Activated naive CD4-positive, alpha-beta T cell treated with anti-CD3 and anti-CD28 coated beads, Interleukin-2, amount 10 ng/mL, durations not matched to agents 7 days and 5 days (primary cell): Measurements from ENCODE around the gene FGF9.

ENCODE experiments used
- CTCF ChIA-PET: fragments of 350-600 bp; sonication (Branson Sonifier 250); formaldehyde crosslinking; loops from one replicate; lab custom pipeline; 2021; ENCODE audit warnings: antibody characterized with exemption; lab: Charles Lee
- DNase-seq: peaks from one replicate; pipeline ENCODE4 v3.0.0-alpha.2; 2020
- H3K27ac Mint-ChIP-seq: one replicate; pipeline ENCODE4 v1.8.0; 2021; ENCODE audit warnings: mild to moderate bottlenecking, moderate library complexity, mixed read lengths
- H3K27me3 Mint-ChIP-seq: one replicate; pipeline ENCODE4 v1.8.0; 2021; ENCODE audit warnings: mild to moderate bottlenecking, mixed read lengths
- H3K36me3 Mint-ChIP-seq: one replicate; pipeline ENCODE4 v1.8.0; 2021; ENCODE audit warnings: mixed read lengths
- H3K4me1 Mint-ChIP-seq: one replicate; pipeline ENCODE4 v1.8.0; 2021; ENCODE audit warnings: mixed read lengths
- H3K4me3 Mint-ChIP-seq: one replicate; pipeline ENCODE4 v1.8.0; 2021; ENCODE audit warnings: mild to moderate bottlenecking, moderate library complexity, mixed read lengths
- H3K9me3 Mint-ChIP-seq: one replicate; pipeline ENCODE4 v1.8.0; 2021; ENCODE audit warnings: mixed read lengths

The FGF9 gene

DNA sequence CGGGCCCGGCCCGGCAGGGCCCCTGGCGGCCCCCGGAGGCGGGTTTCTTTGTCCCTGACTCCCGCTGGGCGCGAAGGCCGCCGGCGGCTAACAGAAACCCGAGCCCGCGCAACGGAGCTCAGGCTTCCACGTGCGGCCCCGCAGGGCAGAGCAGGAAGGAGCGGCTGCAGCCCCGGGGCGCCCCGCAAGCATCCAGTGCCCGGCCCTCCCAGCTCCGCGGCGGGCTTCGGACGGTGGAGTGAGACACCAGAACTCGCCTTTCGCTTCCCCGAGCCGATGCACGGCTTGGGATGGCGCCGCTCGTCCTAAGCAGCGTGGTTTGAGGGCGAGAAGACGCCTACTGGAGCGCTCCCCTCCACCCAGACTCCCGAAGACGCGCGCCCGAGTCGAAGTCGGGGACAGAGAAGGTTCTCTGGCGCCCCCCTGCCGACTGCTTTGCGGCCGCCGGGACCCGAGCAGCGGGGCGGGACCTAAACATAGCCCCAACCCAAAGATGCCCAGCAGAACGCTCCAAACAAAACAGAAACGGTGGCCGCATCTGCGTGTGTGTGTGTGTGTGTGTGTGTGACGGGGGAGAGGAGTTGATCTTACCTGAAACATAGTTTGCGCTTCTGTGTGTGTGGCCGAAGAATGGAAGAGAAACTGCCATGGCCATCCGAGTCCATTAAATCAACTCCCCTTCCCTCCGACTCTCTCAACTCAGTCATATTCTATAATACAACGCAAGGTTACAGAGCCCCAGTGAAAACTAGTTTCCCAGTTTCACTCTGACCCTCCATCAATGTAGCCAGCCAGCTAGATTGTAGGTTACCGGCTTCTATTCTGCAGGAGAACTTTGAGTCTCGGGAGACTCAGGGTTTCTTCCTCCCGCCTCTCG is 629 bp upstream of the FGF9 start:
- CTCF ChIA-PET, result no interaction called here
- H3K4me3 Mint-ChIP-seq, result peak overlapping the region; percentile 82
- peak overlapping the region; percentile 72 for H3K27ac Mint-ChIP-seq
- peaks cover 49% of the 10 kb centered on the region for H3K4me1 Mint-ChIP-seq
- H3K9me3 Mint-ChIP-seq, result no peaks in the 10 kb centered on the region
- DNase-seq, result peak; percentile 62
- peaks cover 86% of the 10 kb centered on the region for H3K27me3 Mint-ChIP-seq
- no peaks in the 10 kb centered on the region for H3K36me3 Mint-ChIP-seq

DNA sequence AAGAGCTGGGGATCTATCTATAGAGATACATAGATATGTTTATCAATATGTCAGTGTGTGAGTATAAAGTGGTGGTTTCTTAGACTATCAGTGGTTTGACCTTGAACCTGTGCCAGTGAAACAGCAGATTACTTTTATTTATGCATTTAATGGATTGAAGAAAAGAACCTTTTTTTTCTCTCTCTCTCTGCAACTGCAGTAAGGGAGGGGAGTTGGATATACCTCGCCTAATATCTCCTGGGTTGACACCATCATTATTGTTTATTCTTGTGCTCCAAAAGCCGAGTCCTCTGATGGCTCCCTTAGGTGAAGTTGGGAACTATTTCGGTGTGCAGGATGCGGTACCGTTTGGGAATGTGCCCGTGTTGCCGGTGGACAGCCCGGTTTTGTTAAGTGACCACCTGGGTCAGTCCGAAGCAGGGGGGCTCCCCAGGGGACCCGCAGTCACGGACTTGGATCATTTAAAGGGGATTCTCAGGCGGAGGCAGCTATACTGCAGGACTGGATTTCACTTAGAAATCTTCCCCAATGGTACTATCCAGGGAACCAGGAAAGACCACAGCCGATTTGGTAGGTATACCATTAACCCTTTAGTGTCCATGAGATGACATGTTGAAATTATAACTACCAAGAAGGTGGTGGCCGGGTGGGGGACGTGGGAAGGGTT is 880 bp downstream of the FGF9 start:
- Mint-ChIP-seq H3K27ac (no peak overlapping the region), H3K4me1 (peaks cover 55% of the 10 kb centered on the region), H3K36me3 (no peaks in the 10 kb centered on the region), H3K27me3 (peaks cover 97% of the 10 kb centered on the region), H3K9me3 (no peaks in the 10 kb centered on the region), H3K4me3 (peak overlapping the region; percentile 82)
- no peak for DNase-seq
- CTCF ChIA-PET, result no interaction called here

DNA sequence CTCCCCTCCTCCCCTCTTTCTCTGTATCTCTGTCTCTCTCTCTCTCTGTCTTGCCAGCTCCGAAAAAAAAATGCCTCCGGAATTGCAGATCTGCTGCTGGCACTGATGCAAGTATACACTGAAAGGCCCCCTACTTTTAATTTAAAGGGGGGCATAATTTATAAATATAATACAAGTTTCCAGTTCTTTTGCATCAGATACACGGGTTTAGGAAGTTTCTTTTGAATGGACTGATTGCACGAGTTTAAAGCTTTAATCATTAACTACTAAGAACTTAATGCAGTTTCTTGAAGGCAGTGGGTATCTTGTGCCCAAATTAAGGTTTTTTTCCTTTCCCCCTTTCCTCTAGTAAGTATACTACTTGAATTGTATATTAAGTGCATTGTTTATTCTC is 1.4 kb downstream of the FGF9 start:
- Mint-ChIP-seq H3K27ac (no peak overlapping the region), H3K4me3 (no peak overlapping the region), H3K9me3 (no peaks in the 10 kb centered on the region), H3K27me3 (peaks cover 98% of the 10 kb centered on the region), H3K36me3 (no peaks in the 10 kb centered on the region), H3K4me1 (peaks cover 55% of the 10 kb centered on the region)
- CTCF ChIA-PET, result interaction anchor here (1.0 kb wide), 1 partner anchor 8 kb away, joined by 3 read pairs; no protein-coding TSS in a partner anchor
- no peak for DNase-seq

DNA sequence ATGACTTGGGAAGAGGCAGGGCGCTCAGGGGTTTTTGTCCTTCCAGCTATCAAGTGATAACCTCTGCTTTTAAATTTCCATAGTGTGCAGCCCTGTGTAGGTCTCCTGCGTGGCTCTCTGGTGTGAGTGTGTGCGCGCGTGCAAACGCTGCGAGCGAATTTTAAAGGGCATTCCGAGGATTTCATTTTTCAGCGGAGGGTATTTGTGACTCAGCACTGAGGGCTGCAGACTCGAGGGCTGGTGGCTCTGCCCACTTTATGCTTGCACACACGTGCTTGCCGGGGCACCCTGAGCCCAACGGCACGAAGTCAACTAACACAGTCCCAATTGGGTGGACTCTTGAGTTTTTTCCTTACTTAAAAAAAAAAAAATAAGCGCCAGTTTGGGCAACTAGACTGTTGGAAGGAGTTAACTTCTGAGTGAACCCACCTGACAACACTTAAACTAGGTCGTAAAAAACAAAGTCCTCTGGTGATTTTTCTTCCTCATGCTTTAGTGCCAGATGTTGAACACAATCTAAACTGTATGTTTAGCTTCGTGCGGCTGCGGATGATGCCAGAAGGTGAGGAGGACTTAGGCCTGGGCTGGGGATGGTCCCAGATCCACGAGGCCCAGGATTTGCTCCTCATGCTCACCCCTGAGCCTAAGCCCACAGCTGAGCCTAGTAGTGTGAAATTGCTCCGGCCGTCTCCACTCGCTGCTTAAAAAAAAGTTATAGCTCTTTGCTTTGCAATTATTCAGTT is 2.1 kb downstream of the FGF9 start:
- H3K9me3 Mint-ChIP-seq, result no peaks in the 10 kb centered on the region
- H3K36me3 Mint-ChIP-seq, result no peaks in the 10 kb centered on the region
- H3K27me3 Mint-ChIP-seq, result peaks cover 98% of the 10 kb centered on the region
- H3K4me1 Mint-ChIP-seq, result peaks cover 55% of the 10 kb centered on the region
- CTCF ChIA-PET, result interaction anchor here (1.0 kb wide), 1 partner anchor 8 kb away, joined by 3 read pairs; no protein-coding TSS in a partner anchor
- no peak for DNase-seq
- H3K4me3 Mint-ChIP-seq, result peak overlapping the region; percentile 69
- H3K27ac Mint-ChIP-seq, result no peak overlapping the region

DNA sequence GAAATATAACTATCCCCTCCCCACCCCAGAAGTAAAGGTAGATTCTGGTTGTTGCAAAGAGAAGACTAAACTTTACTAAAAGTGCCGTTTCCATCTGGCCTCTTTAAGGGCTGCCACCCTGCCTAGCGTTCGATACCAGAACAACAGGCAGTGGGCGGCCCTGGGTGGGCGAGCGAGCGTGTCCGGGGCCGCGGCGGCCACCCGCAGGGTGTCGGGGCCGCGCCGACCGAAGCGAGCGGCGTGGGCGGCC is 2.6 kb downstream of the FGF9 start:
- Mint-ChIP-seq H3K36me3 (no peaks in the 10 kb centered on the region), H3K27ac (no peak overlapping the region), H3K4me3 (peak overlapping the region; percentile 69), H3K9me3 (no peaks in the 10 kb centered on the region), H3K27me3 (peaks cover 93% of the 10 kb centered on the region), H3K4me1 (peaks cover 51% of the 10 kb centered on the region)
- CTCF ChIA-PET, result no interaction called here
- DNase-seq, result peak; percentile 43

DNA sequence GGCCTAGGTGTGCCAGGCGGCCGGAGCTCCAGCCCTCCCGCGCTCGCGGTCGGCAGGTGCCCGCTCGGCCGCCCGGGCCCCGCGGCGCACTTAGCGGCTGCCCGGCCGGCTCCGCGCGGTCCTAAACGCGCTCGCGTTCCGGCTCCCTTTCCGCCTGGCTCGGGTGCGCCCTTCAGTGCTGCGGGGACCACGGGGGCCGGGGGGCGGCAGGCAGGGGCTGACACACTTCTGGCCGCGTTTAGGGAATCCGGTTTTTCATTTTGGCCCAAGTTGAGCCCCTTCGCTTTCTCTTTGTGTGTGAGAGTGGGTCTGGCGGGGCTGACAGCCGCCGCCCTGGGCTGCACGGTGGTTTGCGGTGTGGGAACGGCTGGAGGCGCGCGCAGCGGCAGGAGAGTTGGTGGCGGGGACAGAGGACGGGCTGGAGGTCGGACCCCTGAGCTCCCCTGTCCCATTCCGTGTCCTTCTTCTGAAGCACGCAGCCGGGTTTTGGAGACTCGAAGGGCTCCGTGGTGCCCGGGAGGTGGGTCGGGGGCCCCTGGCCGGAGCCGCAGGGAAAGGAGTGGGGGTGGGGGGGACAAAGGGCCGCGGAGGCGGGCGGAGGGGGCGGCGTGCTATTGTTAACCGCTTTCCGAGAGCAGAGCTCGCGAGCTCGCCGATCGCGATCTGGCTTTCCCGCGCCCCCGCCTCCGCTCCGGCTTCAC is 3.1 kb downstream of the FGF9 start:
- no peak overlapping the region for H3K27ac Mint-ChIP-seq
- H3K27me3 Mint-ChIP-seq, result peaks cover 88% of the 10 kb centered on the region
- H3K4me1 Mint-ChIP-seq, result peaks cover 47% of the 10 kb centered on the region
- H3K9me3 Mint-ChIP-seq, result no peaks in the 10 kb centered on the region
- H3K4me3 Mint-ChIP-seq, result peak overlapping the region; percentile 71
- CTCF ChIA-PET, result no interaction called here
- peak; percentile 46 for DNase-seq
- no peaks in the 10 kb centered on the region for H3K36me3 Mint-ChIP-seq

DNA sequence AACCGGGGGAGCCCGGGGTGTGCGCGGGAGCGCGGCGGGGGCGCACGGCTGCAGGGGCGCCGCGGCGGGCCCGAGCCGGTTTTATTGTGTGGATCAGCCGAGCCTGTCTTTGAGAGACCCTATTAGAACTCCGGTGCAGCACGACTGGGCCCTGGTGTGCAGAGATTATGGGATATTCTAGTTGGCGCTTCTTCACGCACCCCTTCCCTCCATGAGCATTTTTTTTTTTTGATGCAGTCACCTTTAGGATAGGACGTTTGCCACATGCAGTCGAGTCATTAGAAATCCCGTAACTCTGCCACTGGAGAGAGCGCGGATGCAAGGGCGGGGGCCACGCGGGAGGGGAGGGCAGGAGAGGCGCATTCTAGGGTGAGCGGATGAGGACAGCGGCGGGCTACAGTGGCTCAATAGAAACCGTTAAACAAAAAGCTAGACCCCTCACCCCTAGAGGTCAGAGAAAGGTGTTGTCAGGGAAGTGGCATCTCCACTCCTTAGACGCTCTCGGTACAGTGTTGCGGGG is 3.7 kb downstream of the FGF9 start:
- peak; percentile 37 for DNase-seq
- Mint-ChIP-seq H3K27me3 (peaks cover 82% of the 10 kb centered on the region), H3K4me3 (peak overlapping the region; percentile 69), H3K36me3 (no peaks in the 10 kb centered on the region), H3K27ac (no peak overlapping the region), H3K4me1 (peaks cover 42% of the 10 kb centered on the region), H3K9me3 (no peaks in the 10 kb centered on the region)
- CTCF ChIA-PET, result no interaction called here

DNA sequence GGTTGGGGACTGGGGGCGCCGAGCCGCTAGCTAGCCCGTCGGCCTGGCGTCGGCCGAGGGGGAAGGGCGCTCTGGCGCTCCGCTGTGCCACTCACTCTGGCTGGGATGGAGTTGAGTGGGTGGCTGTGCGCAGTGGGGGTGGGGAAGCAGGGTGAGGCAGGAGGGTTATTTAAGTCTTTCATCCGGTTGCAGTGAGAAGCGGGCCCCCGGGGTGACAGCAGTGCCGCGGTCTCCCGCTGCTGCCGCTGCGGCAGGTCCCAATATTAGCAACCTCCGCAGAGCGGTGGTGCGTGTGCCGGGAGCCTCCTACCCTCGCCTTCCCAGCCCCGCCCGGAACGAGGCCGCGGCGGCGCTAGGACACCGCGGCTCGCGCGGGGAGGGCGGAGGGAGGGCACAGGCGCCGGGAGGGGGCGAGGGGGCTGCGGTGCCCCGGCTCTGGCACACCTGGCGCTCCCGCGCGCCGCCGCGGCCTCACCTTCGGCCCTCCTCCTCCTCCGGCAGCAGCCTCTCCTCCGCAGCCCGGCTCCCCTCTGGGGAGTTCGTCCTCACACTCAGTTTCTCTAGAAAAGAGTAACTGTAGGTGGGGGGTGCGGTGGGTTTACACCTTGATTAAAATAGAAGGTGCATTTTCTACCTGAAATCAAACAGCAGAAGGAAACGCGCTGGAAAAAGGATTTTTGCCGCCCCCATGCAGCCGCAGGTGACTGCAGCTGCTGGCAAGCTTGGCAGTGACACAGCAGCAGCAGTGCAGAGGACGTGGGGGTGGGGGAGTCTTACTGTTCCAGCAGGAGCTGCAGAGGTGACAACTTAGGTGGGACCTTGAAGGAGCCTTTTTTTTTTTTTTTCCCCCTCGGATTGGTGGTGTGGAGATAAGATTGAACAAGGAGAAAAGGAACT is 4.5 kb downstream of the FGF9 start:
- H3K4me1 Mint-ChIP-seq, result peaks cover 40% of the 10 kb centered on the region
- no peak overlapping the region for H3K27ac Mint-ChIP-seq
- peak; percentile 54 for DNase-seq
- CTCF ChIA-PET, result interaction anchor here (1.1 kb wide), 1 partner anchor 57 kb away, joined by 3 read pairs; no protein-coding TSS in a partner anchor
- peaks cover 76% of the 10 kb centered on the region for H3K27me3 Mint-ChIP-seq
- no peaks in the 10 kb centered on the region for H3K9me3 Mint-ChIP-seq
- peak overlapping the region; percentile 53 for H3K4me3 Mint-ChIP-seq
- H3K36me3 Mint-ChIP-seq, result no peaks in the 10 kb centered on the region

DNA sequence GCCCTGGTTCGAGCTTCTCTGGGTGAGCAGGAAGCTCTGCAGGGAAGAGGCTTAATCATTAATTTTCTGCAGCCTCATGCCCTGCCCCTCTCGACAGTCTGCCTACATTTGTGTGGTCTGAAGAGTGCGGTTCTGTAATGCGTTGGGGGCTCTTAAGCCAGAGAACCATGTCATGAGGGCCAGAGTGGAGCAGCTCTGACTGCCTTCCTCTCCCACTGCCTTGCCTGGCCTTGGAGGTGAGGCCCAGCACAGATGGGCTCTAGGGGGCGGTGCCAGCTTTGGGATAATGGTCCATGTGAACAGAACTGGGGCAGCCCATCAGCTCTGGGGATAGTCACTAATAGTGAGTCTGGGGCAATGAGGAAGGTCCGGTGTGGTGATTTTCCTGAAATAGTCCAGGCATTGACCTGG is 5.7 kb downstream of the FGF9 start:
- H3K4me1 Mint-ChIP-seq, result peaks cover 30% of the 10 kb centered on the region
- no peaks in the 10 kb centered on the region for H3K36me3 Mint-ChIP-seq
- H3K4me3 Mint-ChIP-seq, result no peak overlapping the region
- no peak overlapping the region for H3K27ac Mint-ChIP-seq
- DNase-seq, result peak; percentile 33
- H3K27me3 Mint-ChIP-seq, result peaks cover 66% of the 10 kb centered on the region
- no peaks in the 10 kb centered on the region for H3K9me3 Mint-ChIP-seq
- CTCF ChIA-PET, result interaction anchor here (1.1 to 1.5 kb wide), 5 partner anchors 8 to 1119 kb away, joined by 3 to 4 read pairs (median 3); no protein-coding TSS in a partner anchor

DNA sequence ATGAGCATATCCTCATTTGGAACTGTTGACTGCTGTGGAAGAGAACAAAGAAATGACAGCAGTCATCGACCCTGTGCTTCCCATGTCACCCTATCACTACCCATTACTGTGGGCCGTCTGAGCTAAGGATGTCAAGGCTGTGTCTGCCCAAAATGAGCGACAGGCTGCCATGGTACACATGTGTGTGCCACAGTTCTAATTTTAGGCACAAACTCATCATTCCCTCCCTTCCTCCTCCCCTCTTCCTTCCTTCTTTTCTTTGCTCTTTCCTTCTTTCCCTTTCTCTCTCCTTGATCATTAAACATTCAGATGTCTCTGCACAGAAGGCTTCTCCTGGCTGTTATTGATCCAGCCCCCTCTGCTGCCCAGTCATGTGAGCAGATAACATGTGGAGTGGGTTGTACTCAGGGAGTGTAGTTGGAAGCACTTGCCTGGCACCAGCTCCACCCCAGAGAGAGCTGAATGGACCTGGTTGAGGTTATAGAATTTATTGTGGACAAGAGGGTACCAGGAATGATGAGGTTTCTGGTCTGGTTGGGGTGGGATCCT is 6.3 kb downstream of the FGF9 start:
- DNase-seq, result no peak
- H3K4me1 Mint-ChIP-seq, result peaks cover 24% of the 10 kb centered on the region
- H3K27ac Mint-ChIP-seq, result no peak overlapping the region
- H3K27me3 Mint-ChIP-seq, result peaks cover 61% of the 10 kb centered on the region
- H3K4me3 Mint-ChIP-seq, result no peak overlapping the region
- CTCF ChIA-PET, result interaction anchor here (1.1 to 1.5 kb wide), 5 partner anchors 9 to 1119 kb away, joined by 3 to 6 read pairs (median 4); no protein-coding TSS in a partner anchor
- H3K36me3 Mint-ChIP-seq, result no peaks in the 10 kb centered on the region
- no peaks in the 10 kb centered on the region for H3K9me3 Mint-ChIP-seq

DNA sequence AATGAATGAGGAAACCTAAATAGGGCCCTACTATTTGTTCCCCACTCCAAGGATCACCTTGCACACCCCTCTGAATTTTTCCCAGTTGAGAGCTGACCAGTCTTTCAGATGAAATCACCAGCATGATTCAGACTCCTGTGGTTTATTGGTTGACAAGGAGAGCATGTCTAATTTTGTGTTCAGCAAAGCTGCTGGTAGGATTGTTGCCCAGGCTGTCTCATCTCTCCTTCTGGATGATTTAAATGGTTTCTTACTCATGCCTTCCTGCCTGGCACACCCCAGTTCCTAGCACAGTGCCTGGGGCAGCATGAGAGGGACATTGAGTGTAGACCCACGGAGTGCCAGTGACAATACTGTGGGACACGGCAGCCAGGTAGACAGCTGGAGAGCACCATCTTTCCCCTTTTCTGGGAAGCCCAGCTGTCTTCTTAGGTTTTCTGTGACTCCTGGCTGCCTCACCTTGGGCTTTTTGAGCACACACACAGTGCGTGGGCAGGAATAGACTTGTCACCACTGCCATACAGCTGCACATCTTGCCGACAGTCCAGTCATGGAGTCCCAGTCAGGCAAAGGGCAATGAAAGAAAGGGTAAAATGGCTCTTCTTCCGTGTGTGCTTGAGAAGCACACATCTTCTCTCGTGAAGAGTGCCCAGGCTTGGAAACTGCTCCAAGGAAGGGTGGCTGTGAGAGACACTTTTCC is 12.3 kb downstream of the FGF9 start:
- DNase-seq, result no peak
- Mint-ChIP-seq H3K4me3 (no peak overlapping the region), H3K4me1 (no peaks in the 10 kb centered on the region), H3K27ac (no peak overlapping the region), H3K9me3 (no peaks in the 10 kb centered on the region), H3K27me3 (peaks cover 13% of the 10 kb centered on the region), H3K36me3 (no peaks in the 10 kb centered on the region)
- CTCF ChIA-PET, result no interaction called here

DNA sequence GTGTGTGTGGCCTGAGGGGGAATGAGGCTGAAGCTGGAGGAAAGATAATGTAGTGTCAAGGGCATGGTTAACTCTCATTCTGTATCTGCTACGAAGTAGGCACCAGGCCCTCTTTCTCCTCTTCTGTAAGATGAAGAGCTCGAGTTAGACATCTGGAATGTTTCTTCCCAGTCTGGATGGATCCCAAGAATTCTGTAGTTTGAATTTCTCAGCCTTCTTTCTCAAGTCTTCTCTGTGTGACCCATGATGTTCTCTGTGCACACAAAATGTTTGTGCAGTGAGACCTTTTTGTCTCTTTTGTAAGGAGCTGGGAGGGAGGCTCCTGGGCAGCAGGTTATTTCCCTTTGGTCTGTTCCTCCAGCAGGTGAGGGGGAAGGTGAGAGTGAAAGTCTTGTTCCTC is 13.7 kb downstream of the FGF9 start:
- CTCF ChIA-PET, result no interaction called here
- Mint-ChIP-seq H3K27me3 (peaks cover 13% of the 10 kb centered on the region), H3K36me3 (no peaks in the 10 kb centered on the region), H3K4me1 (no peaks in the 10 kb centered on the region), H3K4me3 (no peak overlapping the region), H3K9me3 (no peaks in the 10 kb centered on the region), H3K27ac (no peak overlapping the region)
- DNase-seq, result no peak
